Hepatocyte (in vitro differentiated cells): ENCODE results near the gene FAM177B. TPM values are rescaled to one million over a fixed set of nuclear protein-coding genes. Genes with fewer than 3 reads are reported as not detected.

ENCODE experiments used
- DNase-seq: peaks from one replicate; pipeline ENCODE4 v3.0.0-alpha.2; 2016; ENCODE audit warnings: low spot score
- H2AFZ ChIP-seq: fragments of 200-600 bp; sonication (generic); 2 replicates; pipeline ENCODE4 v1.6.0; 2016; ENCODE audit warnings: antibody characterized with exemption, mild to moderate bottlenecking
- H3K27ac ChIP-seq: fragments of 200-600 bp; sonication (generic); 2 replicates; pipeline ENCODE4 v1.5.1; 2016; ENCODE audit warnings: mild to moderate bottlenecking
- H3K27me3 ChIP-seq: fragments of 200-600 bp; sonication (generic); 2 replicates; pipeline ENCODE4 v1.6.1; 2016
- H3K36me3 ChIP-seq: fragments of 200-600 bp; sonication (generic); replicated peaks from 2 replicates; pipeline ENCODE4 v1.5.1; 2016; ENCODE audit warnings: low read depth; ENCODE audit not compliant: insufficient read depth
- H3K4me1 ChIP-seq: fragments of 200-600 bp; sonication (generic); 2 replicates; pipeline ENCODE4 v1.5.1; 2016; ENCODE audit warnings: mild to moderate bottlenecking, moderate library complexity; ENCODE audit not compliant: insufficient read depth
- H3K4me2 ChIP-seq: fragments of 200-600 bp; sonication (generic); 2 replicates; pipeline ENCODE4 v1.6.0; 2016
- H3K4me3 ChIP-seq: fragments of 200-600 bp; sonication (generic); 2 replicates; pipeline ENCODE4 v1.5.1; 2016; ENCODE audit warnings: mild to moderate bottlenecking
- H3K79me2 ChIP-seq: fragments of 200-600 bp; sonication (generic); 2 replicates; pipeline ENCODE4 v1.6.0; 2017; ENCODE audit warnings: mild to moderate bottlenecking
- H3K9me2 ChIP-seq: fragments of 200-600 bp; sonication (generic); replicated peaks from 2 replicates; pipeline ENCODE4 v1.6.0; 2017; ENCODE audit warnings: mild to moderate bottlenecking; ENCODE audit not compliant: insufficient read depth
- H3K9me3 ChIP-seq: fragments of 200-600 bp; sonication (generic); 2 replicates; pipeline ENCODE4 v1.5.1; 2016; ENCODE audit warnings: low read depth, mild to moderate bottlenecking
- H4K20me1 ChIP-seq: fragments of 200-600 bp; sonication (generic); 2 replicates; pipeline ENCODE4 v1.6.0; 2016; ENCODE audit warnings: mild to moderate bottlenecking; ENCODE audit not compliant: insufficient read depth, poor library complexity, severe bottlenecking
- EZH2 ChIP-seq: fragments of 200-600 bp; sonication (generic); IDR thresholded peaks from 2 replicates; pipeline ENCODE4 v1.6.1; 2016; ENCODE audit warnings: antibody characterized with exemption, mild to moderate bottlenecking, borderline replicate concordance
- EZH2phosphoT487 ChIP-seq: fragments of 200-600 bp; sonication (generic); IDR thresholded peaks from one replicate; pipeline ENCODE4 v1.6.1; 2018; ENCODE audit warnings: antibody characterized with exemption, mild to moderate bottlenecking, low read depth, moderate library complexity; ENCODE audit not compliant: unreplicated experiment, severe bottlenecking
- WGBS: methylation state at CpG from one replicate; pipeline ENCODE4 v1.1.6; 2016; ENCODE audit warnings: low lambda C conversion rate; ENCODE audit errors: missing lambda C conversion rate; 5-methylcytosine and 5-hydroxymethylcytosine counted together
- polyA plus RNA-seq: library from polyadenylated mRNA; unstranded; fragments of >200 nt; fragmentation: Nextera tagmentation; extraction: Ambion mirVana; gene quantifications from 2 replicates; pipeline ENCODE4 v1.2.1, GENCODE V29; 2016
- total RNA-seq: library from RNA; depleted of rRNA; stranded (reverse); fragments of >200 nt; gene quantifications from 2 replicates; pipeline ENCODE4 v1.2.3, GENCODE V29; 2014
- TF ChIP-seq, protein P1 (sequence below): fragments of 200-600 bp; sonication (generic); IDR thresholded peaks from 2 replicates; pipeline ENCODE4 v1.5.1; 2016; ENCODE audit warnings: antibody characterized with exemption, mild to moderate bottlenecking; ENCODE audit not compliant: poor library complexity

The FAM177B gene
- total and polyA plus RNA-seq, 2 experiments from 2014 or later: 0.19 to 1.7 TPM

GRCh38 chr1:222711319-222712252, 25.4 kb upstream of the FAM177B start:
- H3K36me3 ChIP-seq: no peaks in the 10 kb centered on the region
- H3K4me3 ChIP-seq: peak overlapping the region; percentile 98
- DNase-seq: peak; percentile 72
- TF ChIP-seq EZH2phosphoT487: no peak
- TF ChIP-seq, protein P1, sequence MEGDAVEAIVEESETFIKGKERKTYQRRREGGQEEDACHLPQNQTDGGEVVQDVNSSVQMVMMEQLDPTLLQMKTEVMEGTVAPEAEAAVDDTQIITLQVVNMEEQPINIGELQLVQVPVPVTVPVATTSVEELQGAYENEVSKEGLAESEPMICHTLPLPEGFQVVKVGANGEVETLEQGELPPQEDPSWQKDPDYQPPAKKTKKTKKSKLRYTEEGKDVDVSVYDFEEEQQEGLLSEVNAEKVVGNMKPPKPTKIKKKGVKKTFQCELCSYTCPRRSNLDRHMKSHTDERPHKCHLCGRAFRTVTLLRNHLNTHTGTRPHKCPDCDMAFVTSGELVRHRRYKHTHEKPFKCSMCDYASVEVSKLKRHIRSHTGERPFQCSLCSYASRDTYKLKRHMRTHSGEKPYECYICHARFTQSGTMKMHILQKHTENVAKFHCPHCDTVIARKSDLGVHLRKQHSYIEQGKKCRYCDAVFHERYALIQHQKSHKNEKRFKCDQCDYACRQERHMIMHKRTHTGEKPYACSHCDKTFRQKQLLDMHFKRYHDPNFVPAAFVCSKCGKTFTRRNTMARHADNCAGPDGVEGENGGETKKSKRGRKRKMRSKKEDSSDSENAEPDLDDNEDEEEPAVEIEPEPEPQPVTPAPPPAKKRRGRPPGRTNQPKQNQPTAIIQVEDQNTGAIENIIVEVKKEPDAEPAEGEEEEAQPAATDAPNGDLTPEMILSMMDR: no peak
- no peak for TF ChIP-seq EZH2
- no peaks in the 10 kb centered on the region for H4K20me1 ChIP-seq
- WGBS: 2% methylated on average over 39 of the region's 42 CpGs
- H3K27me3 ChIP-seq: no peaks in the 10 kb centered on the region
- H3K79me2 ChIP-seq: peaks cover 78% of the 10 kb centered on the region
- peak overlapping the region; percentile 90 for H2AFZ ChIP-seq
- H3K9me2 ChIP-seq: no peaks in the 10 kb centered on the region
- H3K4me2 ChIP-seq: peak overlapping the region; percentile 94
- no peaks in the 10 kb centered on the region for H3K4me1 ChIP-seq
- H3K27ac ChIP-seq: peak overlapping the region; percentile 98
- no peaks in the 10 kb centered on the region for H3K9me3 ChIP-seq

- Histone ChIP-seq H3K27ac (peak within 1 kb of the TSS; percentile 98), H3K4me2 (peak within 1 kb of the TSS; percentile 94), H2AFZ (peak within 1 kb of the TSS; percentile 99), H4K20me1 (no peaks in the 10 kb centered on the region), H3K27me3 (no peaks in the 10 kb centered on the region), H3K36me3 (no peaks in the 10 kb centered on the region), H3K4me1 (no peaks in the 10 kb centered on the region), H3K4me3 (peak within 1 kb of the TSS; percentile 98), H3K9me3 (no peaks in the 10 kb centered on the region), H3K79me2 (peaks cover 72% of the 10 kb centered on the region), H3K9me2 (no peaks in the 10 kb centered on the region)
- 2% methylated on average over 34 of the region's 62 CpGs for WGBS
- DNase-seq: peak; percentile 95
- TF ChIP-seq EZH2phosphoT487 (no peak), EZH2 (no peak)
- TF ChIP-seq, protein P1: no peak
Measured at GRCh38 chr1:222712253-222713090, 24.5 kb upstream of the FAM177B start, which contains the start of the genes AIDA and BROX. AIDA (minus strand) TSS chr1:222712491; CDS start chr1:222712317, 174 bp downstream. BROX (plus strand) TSS chr1:222712564; CDS start chr1:222715700, 3,136 bp downstream.

DNA sequence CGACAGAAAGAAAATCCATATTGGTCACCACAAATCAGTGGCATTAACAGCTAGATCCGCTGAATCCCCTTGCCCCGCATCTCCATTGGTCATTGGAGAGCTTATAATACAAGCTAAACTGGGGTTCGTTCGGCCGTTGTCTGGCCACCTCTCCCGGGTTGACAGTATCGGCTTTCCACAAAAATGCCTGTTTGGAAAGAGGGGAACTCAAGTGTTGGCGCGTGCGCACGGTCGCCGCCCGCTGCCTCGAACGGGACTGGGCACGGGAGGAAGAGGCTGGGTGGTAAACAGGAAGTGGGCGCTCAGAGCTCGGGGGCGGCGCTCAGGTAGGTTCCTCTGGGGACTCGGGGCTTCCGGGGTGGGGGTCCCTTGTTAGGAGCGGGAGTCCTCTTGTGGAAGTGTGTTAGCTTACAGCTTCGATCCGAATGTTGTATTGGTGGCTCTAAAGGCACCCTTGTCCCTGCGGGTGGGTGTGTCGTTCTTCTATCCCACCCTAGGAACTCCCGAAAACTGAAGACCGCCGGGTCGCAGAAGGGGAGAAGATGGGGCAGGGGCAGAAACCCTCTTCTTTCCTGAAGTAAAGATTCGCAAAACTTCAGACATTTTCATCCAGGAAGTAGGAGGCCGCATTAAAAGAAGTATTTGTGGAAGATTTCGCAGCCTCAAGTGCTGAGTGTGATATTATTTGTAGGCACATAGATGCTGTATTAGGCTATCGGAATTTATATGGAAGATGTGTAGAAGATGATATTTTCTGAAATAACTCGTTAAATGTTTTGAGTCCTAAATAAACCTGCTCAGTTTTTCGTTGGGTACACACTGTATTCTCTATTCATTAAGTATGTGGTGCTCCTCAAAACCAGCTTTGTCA, 23.7 kb upstream of the FAM177B start:
- no peaks in the 10 kb centered on the region for H4K20me1 ChIP-seq
- peak overlapping the region; percentile 98 for H3K27ac ChIP-seq
- H2AFZ ChIP-seq: peak overlapping the region; percentile 99
- no peaks in the 10 kb centered on the region for H3K36me3 ChIP-seq
- 1% methylated on average over 35 of the region's 39 CpGs for WGBS
- H3K4me3 ChIP-seq: peak overlapping the region; percentile 87
- TF ChIP-seq EZH2: no peak
- no peak for TF ChIP-seq EZH2phosphoT487
- H3K9me2 ChIP-seq: no peaks in the 10 kb centered on the region
- no peaks in the 10 kb centered on the region for H3K9me3 ChIP-seq
- H3K4me1 ChIP-seq: no peaks in the 10 kb centered on the region
- peak; percentile 98 for DNase-seq
- no peaks in the 10 kb centered on the region for H3K27me3 ChIP-seq
- H3K79me2 ChIP-seq: peaks cover 68% of the 10 kb centered on the region
- peak overlapping the region; percentile 77 for H3K4me2 ChIP-seq
